DMS53 (cell line): Measurements from ENCODE around the gene LMAN2.
A peak's percentile ranks its signal among the peaks of the same experiment; 100 is the strongest.

Experiments used
- DNase-seq: peaks from one replicate; lab custom pipeline; 2025; lab: John Stamatoyannopoulos, UW

The LMAN2 gene, protein sequence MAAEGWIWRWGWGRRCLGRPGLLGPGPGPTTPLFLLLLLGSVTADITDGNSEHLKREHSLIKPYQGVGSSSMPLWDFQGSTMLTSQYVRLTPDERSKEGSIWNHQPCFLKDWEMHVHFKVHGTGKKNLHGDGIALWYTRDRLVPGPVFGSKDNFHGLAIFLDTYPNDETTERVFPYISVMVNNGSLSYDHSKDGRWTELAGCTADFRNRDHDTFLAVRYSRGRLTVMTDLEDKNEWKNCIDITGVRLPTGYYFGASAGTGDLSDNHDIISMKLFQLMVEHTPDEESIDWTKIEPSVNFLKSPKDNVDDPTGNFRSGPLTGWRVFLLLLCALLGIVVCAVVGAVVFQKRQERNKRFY

DNA sequence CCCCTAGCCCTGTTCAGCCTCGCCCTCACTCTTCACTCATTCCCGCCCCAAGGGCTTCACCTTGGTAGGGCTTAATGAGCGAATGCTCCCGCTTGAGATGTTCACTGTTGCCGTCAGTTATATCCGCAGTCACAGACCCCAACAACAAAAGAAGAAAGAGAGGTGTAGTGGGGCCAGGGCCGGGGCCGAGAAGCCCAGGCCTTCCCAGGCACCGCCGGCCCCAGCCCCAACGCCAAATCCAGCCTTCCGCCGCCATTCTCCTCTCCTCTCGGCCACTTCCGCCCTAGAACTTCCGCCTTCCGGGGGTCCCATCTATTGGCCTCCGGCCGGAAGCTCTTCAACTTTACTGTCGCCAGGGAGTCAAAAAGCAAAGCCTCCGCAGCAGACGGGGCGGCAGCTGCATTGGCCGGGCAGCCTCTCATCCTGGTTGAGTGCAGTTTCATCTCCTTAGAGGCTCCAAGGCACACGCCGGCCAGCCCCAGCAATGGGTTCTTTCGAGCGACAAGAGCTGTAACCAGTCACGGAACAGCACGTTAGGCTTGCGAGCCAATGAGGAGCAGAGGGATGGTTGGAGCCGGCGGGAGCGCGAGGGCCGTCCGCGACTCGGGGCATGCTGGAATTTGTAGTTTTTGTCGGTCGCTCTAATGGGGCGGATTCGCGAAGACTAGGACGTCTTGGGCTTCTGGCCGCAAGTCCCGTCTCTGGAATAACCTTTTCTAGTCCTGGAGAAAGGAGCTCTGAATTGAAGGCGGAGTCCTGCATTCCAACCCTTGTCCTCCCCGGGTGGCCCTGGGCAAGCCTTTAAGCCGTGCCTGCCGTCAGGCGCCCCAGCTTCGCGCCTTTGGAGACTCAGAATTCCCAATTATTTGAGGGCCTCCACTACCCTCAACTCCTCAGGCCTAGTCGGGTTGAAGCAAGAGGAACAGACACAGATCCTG, at the start of gene LMAN2:
LMAN2 (minus strand) TSS at position 277 of the 938 bp plus-strand sequence; CDS start at position 256, 21 bp downstream.
- peak; percentile 99 for DNase-seq

DNA sequence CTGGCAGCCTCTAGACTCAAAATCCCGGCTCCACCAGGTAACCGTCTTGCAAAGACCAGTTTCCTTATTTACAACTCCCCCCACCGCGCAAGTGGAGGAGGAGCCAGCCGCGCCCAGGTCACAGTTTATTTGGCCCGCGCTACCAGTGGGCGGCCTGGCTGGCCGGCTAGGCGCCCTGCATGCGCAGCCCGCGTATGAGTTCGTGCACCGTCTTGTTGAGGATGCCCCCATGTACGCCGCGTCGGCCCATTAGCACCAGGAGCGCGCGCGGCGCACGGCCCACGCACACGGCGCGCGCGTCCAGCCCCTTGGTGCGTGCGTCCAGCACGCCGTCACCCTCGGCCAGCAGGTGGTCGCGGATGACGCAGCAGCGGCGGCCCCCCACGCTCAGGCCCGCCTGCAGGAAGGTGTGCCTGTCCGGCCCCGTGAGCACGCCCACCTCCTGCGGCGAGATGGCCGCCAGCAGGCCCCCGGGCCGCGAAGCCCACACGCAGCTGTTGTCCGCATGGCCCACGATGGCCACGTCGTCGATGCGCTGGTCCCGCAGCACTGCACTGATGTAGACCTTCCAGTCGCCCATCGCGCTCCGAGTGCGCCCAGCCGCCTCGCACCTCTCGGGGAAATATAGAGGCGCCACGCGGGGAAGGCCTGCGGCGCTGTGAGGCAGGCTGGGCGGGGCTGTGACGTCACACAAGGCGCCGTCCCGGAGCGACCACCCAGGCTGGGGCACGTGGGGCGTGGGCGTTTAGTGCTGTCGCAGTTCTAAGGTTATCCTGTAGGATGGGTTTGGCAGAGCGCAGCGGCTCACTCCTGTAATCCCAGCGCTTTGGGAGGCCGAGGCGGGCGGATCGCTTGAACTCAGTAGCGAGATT, 48.8 kb upstream of the LMAN2 start, which contains the start of gene PFN3:
PFN3 (minus strand) TSS at position 665 of the 872 bp plus-strand sequence; CDS start at position 580, 85 bp downstream.
- no peak for DNase-seq

DNA sequence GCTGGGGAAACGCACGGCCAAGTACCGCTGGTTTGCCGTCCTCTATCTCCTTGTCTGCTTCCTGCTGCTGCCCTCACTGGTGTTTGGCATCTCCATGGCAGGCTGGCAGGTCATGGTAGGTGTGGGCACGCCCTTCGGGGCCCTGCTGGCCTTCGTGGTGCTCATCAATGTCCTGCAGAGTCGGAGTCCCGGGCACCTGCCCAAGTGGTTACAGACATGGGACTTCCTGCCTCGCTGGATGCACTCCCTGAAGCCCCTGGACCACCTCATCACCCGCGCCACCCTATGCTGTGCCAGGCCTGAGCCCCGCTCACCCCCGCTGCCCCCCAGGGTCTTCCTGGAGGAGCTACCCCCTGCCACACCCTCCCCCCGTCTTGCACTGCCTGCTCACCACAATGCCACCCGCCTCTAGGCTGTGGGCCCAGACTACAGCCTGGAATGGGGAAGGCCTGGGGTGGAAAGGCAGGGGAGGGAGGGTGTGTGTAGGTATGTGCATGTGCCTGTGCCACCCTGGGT, 46.5 kb upstream of the LMAN2 start:
- no peak for DNase-seq

DNA sequence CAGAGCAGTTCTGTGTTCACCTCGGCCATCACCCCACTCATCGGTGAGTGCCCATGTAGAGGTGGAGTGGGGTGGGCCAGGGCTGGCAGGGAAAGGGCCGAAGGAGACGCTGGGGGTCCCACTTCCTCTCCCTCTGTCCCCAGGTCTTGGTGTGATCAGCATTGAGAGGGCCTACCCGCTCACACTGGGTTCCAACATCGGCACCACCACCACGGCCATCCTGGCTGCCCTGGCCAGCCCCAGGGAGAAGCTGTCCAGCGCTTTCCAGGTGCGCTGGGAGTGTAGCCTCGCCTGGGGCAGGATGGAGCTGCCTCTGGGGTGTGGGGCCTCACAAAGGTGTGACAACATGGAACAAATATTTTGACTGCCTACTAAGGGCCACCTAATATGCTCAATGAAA, 45.3 kb upstream of the LMAN2 start:
- no peak for DNase-seq

DNA sequence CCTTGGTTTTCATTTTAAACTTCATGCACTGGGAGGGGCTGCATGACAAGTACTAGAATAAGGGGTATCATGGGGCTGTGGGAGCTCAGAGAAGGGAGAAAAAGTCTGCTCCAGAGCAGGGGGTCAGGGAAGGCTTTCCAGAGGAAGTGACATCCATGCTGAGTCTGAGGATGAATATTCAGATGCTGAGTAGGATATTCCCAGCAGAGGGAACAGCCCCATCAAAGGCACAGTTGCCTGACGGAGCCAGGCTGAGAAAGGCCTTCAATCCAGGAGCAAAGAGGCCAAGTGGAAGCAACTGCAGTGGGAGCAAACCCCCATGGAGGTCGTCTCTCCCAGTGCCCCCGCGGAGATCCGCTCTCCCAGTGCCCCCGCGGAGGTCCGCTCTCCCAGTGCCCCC, 44.6 kb upstream of the LMAN2 start:
- DNase-seq = no peak

DNA sequence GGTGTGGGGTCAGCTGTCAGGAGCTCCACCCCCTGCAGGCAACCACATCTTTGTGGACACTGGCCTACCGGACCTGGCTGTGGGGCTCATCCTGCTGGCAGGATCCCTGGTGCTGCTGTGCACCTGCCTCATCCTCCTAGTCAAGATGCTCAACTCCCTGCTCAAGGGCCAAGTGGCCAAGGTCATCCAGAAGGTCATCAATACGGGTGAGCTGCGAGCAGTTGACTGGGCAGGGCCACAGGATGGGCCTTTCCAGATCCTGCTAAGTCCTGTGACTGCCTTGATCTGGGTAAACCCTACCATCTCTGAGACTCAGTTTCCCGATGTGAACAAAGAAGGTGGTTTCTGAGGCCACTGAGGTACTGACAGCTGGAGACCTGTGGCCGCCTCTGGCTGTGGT, 42.5 kb upstream of the LMAN2 start:
- no peak for DNase-seq

DNA sequence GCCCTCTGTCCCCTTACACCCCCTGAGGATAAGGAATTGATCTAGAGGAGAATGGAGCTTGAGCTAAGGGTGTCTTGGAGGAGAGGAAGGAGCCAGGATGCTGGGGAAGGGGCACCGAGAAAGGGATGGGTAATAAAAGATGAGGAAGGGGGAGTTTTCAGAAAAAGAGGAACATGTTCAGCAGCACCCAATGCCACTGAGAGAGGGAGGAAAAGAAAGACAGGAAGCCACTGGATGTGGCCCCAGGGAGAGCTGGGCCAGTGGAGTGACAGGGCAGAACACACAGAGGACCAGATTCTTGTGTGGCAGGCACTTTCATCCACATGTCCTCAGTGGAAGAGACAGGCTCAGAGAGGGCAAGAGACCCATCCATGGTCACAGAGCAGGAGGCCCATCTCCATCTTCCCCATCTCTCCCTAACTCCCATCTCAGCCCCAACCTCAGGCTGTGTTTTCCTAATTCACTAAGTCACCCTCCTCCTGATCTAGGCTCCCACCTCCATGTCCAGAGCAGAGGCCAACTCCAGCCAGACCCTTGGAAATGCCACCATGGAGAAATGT, 41.8 kb upstream of the LMAN2 start:
- no peak for DNase-seq

DNA sequence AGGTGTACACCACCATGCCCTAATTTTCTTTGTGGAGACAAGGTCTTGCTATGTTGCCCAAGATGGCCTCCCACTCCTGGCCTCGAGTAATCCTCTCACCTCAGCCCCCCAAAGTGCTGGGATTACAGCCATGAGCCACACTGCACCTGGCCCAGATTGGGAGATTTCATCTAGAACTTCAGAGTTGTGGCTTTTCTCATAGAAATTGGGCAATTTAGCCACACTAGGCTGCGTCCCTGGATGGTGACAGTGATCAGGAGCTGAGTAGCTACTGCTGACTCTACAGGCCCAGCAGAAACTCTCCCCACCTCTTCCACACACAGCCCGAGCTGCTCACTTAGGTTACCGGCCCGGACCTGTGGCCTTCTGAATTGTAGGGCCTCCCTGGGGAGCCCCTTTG, 41.3 kb upstream of the LMAN2 start:
- no peak for DNase-seq

DNA sequence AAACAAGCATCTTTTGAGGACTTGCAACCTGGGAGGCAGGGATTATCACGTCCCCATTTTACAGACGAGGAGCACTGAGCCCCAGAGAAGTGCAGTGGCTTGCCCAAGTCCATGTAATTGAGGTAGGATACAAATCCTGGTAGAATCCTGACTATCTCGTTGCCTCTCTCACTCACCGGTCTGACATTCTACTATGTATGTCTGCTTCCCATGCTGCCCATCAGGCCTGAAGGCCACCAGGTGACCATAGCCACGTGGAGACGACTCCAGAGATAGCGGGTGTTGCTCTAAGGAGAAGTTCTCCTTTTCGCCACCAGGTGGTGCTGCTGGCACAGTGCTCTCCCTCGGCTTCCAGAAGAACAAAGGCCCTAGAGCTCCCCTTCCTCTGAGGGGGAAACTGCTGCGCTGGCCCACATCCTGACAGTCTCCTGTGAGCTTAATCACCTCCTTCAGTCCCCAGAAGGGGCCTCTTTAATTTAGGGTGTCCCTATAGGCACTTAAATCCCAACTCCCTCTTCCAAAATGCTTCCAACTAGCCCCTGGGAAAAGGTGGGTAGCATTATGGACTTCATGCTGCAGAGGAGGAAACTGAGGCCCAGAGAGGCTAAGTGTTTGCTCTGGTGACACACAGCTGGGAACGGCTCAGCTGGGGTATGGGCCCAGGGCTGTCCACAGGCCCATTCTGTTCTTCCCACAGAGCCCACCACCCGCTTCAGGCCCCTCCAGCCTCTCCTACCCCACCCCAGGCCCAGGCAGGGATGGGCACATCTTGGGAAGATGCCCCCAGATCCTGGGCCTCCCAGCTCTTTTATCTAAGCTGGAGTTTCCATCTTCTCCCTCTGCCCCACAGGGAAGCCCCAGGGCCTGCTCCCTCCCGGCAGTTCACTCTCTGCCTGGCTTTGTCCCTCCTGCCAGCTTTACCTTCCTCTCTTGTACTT, 39.2 kb upstream of the LMAN2 start:
- peak; percentile 94 for DNase-seq

DNA sequence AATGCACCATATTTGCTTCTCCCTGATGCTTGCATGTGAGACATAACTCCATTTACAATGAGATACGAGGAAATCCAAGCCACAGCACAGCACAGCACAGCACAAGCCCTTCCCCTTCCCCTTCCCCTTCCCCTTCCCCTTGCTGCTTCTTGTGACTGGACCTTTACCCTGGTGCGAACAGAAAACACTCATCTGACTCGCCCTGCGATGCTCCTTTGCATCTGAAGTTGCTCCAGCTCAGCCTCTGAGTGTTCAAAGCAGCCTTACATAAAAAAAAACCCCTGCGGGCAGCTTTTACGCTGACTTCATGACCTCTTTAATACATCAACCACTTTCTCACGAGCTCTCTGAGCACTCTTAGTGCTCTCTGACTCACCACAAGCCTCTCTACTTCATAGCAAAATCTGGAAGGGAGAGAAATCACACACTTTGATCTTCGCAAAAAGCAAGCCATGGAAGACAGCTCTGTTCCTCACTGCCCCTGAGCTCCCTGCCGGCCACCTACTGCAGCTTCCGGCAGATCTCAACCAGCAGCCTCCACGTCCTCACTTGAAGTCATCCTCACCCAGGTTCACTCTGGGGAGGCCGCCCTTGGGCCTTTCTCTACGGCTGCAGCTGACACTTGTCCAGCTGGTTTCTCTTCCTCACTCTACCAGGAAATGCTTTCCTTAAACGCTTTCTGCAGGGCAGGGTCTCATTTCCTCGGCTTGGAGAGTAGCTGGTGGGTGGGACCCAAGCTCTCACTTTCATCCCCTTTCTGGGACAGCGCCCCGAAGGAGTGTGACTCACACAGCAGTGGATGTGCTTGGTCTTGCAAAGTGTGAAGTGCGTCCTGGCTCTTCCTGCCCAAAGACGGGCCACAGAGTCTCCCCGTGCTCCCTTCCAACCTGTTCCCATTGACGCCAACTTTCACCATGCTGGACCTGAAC, 38.0 kb upstream of the LMAN2 start:
- DNase-seq = peak; percentile 73

DNA sequence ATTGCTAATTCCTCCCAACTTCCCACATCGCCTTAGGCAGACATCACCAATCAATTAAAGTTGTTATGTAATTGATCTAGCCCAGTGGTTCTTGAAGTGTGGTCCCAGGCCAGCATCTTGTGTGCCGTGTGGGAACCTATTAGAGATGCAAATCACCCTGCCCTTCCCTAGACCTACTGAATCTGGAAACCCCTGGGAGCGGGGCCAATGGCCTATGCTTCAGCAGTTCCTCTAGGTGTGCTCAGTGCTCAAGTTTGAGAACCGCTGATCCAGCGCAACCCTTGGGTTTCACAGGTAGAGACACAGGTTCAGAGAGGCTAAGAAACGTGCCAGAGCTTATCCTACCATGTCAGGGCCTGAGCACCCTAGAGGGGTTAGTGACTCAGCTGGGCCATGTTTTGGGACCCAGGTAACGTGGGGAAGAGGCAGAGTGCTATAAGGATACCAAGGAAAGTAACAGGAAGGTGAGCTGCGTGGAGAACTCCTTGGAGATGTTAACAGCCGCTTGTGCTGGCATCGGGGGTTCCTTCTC, 37.1 kb upstream of the LMAN2 start:
- no peak for DNase-seq

DNA sequence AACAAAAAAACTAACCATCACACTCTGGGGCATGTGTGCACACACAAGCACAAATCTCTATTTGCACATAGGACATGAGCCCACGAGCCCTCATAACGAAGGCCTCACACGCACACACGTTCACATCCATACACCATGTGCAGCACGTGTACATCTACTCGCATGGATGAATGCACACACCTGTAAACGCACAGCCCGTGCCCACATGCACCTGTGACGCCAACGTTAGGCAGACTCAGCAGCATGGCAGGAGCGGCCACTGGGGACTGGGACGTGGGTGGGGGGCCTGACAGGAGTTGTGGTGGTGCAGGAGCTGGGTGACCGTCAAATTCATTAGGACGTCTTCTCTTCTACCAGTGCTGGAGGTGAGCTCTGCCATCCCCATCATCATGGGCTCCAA, 35.9 kb upstream of the LMAN2 start:
- no peak for DNase-seq

DNA sequence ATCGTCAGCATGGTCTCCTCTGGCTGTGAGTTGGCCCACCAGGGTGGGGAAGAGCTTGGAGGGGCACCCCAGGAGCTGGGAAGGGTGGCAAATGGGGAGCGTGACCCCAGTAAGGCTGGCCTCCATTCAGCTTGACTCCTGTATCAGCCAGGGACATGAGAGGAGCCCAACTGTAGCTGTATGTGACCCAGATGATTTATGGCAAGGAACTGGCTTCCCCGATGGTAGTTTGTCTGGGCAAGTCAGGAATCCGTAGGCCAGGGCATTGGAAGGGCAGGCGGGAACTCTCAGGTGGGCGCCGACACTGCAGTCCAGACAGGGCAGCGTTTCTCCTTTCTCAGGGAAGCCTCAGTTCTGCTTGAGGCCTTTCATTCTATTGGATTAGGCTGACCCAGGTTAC, 35.1 kb upstream of the LMAN2 start:
- no peak for DNase-seq

DNA sequence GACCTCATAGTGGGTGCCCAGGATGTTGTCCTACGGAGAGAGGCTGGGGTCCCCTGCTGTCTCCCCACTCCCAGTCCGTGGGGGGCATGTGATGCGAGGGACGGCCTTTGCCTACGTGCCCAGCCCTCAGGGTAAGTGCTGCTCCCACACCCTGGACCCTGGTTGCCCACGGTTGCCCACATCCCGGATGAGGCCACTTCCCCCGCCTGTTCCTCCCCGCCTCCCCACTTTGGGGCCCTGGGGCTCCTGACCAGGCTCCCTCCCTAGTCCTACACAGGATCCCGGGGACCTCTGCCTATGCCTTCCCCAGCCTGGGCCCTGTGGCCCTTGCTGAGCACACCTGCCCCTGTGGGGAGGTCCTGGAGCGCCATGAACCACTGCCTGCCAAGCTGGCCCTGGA, 34.3 kb upstream of the LMAN2 start:
- no peak for DNase-seq

DNA sequence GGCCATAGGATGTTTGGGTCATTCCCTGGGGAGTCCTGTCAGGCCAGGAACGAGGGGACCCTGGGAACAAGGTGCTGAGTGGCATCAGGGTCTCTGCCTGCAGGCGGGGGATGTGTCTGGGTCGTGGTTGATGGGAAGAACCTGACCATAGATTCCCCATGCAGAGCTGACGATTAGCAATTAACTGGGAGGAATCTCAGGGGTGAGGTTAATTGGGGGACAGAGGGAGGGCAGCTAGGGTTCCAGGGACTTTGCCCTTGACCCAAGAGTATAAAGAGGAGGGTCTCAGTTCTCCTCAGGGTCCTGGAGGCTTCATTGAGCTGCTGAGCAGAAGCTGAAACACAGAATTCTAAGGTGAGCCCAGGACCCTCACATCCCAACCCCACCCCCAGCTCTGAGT, 32.7 kb upstream of the LMAN2 start, which contains the start of gene SLC34A1:
SLC34A1 (plus strand) TSS at position 301 of the 400 bp plus-strand sequence. CDS start 1,308 bp downstream, outside the sequence.
- DNase-seq = no peak

DNA sequence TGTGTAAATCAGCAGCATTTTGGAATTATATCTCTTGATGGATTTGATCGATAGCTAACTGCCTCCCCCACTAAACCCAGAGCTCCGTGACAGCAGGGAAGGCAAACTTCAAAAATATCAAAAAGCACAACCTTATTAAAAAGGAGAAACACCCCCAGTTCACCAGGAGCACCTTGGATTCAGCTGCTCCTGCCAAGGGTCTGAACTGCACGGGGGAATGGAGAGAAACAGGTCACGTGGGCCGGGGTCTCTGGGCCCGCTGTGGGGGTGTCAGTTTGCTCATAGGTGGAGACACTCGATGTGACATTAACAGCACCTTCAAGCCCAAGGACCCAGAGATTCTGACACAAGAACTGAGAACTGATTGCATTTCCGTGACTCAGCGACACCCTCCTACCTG, 31.7 kb upstream of the LMAN2 start:
- no peak for DNase-seq

DNA sequence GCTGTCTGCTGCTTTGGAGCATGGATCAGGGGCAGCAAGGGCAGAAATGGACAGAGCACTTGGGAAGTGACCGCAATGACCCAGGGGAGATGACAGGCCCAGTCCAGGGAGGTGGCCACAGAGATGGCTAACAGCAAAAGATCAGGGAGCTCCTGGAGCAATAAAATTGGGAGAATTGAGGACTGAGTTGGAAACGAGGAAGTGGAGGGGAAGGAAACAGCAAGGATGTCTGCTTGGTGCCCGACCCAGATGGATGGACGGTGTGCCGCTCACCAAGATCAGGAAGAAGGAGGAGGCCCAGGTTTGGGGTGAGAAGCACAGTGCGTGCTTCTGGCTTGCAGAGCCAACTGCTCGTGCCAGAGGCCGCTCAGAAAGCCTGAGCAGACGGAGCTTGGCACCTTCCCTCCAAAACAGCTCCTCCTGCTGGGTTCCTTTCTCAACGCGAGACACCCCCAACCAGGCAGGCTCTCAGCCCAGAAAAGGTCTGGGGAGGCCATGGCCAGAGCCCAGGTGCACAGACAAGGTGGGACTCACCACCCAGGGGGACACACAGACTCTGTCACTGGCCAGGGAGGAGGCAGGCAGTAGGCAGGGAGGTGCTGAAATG, 31.1 kb upstream of the LMAN2 start:
- DNase-seq = peak; percentile 30

DNA sequence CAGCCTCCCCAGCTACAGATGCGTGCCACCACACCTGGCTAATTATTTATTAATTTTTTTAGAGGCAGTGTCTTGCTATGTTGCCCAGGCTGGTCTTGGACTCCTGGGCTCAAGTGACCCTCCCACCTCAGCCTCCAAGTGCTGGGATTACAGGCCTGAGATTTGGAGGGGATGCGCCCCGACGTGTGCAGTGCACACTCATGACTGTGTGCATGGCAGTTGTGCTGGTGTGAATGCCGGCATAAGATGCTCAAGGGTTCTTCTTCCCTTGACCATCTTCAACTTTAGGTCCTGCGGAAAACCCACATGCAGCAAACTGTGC, 29.3 kb upstream of the LMAN2 start:
- no peak for DNase-seq
